HCT116 (cell line): ENCODE measurements around the gene PDIA2. TPM values are rescaled to one million over a fixed set of nuclear protein-coding genes. Genes with fewer than 3 reads are reported as not detected.

ENCODE experiments used
- ATAC-seq: fragments of 200-7000 bp; cut with Tn5 transposase; 2 replicates; pipeline ENCODE4 v1.9.1; 2020; ENCODE audit warnings: mild to moderate bottlenecking, moderate library complexity
- BruUV-seq: library from RNA; stranded (reverse); fragments of 400-500 nt; replicated peaks from 2 replicates; lab custom pipeline; 2021; lab: Mats Ljungman, UMichigan
- CTCF ChIA-PET: fragments of 300-600 bp; sonication (Branson Sonifier 250); formaldehyde crosslinking; loops from one replicate; lab custom pipeline; 2021; ENCODE audit warnings: antibody characterized with exemption; lab: Charles Lee
- POLR2A ChIA-PET: fragments of 300-600, 350-600 bp; sonication (Branson Sonifier 250); formaldehyde crosslinking; loops from one replicate; lab custom pipeline; 2021; ENCODE audit warnings: antibody characterized with exemption; lab: Charles Lee
- RAD21 ChIA-PET, 2 experiments: fragments of 300-600 bp; sonication (Branson Sonifier 250); formaldehyde crosslinking; loops; one replicate each; lab custom pipeline; 2023; ENCODE audit warnings: low total read pairs in 2 of 2; ENCODE audit not compliant: uncharacterized antibody in 2 of 2, unreplicated experiment in 2 of 2, low non-redundant PET in 1 of 2; lab: Charles Lee
- DNase-seq: peaks from one replicate; pipeline ENCODE4 v3.0.0-alpha.2; 2010; ENCODE audit warnings: low read depth, low spot score
- H2AFZ ChIP-seq: fragments of 200-600 bp; shearing (Covaris generic), sonication (generic); 2 replicates; pipeline ENCODE4 v1.6.1; 2017; ENCODE audit warnings: low read depth, mixed run types, mixed read lengths, antibody characterized with exemption, low read length; ENCODE audit not compliant: poor library complexity, severe bottlenecking
- H3K27ac ChIP-seq: 2 replicates; pipeline ENCODE4 v1.5.1; 2012; ENCODE audit warnings: low read depth, low read length
- H3K27me3 ChIP-seq: fragments of 200-600 bp; sonication (generic); 2 replicates; pipeline ENCODE4 v1.6.1; 2016; ENCODE audit warnings: mixed run types, low read length, mixed read lengths; ENCODE audit not compliant: insufficient read depth
- H3K36me3 ChIP-seq, 2 experiments: fragments of 200-500 bp in 1 of 2; fragments of 200-600 bp in 1 of 2; sonication (Bioruptor generic) in 1 of 2; sonication (generic) in 1 of 2; 2 replicates each; pipeline versions ENCODE4 v1.5.1 to v1.6.1; 2014 to 2016; ENCODE audit warnings: low read length in 2 of 2, inconsistent platforms in 1 of 2, mixed read lengths in 1 of 2, mixed run types in 1 of 2; ENCODE audit not compliant: insufficient read depth in 2 of 2, control insufficient read depth in 1 of 2
- H3K4me1 ChIP-seq, 2 experiments: fragments of 200-600 bp in 1 of 2; sonication (generic) in 1 of 2; 2 replicates each; pipeline versions ENCODE4 v1.5.1 to v1.6.1; 2012 to 2017; ENCODE audit warnings: low read length in 2 of 2, inconsistent platforms in 1 of 2, mild to moderate bottlenecking in 1 of 2, mixed read lengths in 1 of 2, mixed run types in 1 of 2, moderate library complexity in 1 of 2; ENCODE audit not compliant: insufficient read depth in 2 of 2, control insufficient read depth in 1 of 2
- H3K4me2 ChIP-seq: fragments of 200-600 bp; sonication (generic); 2 replicates; pipeline ENCODE4 v1.6.1; 2017; ENCODE audit warnings: mixed run types, low read length, mixed read lengths
- H3K4me3 ChIP-seq, 2 experiments: fragments of 200-600 bp in 1 of 2; sonication (generic) in 1 of 2; replicated peaks in 1 of 2; 2 replicates each; pipeline ENCODE4 v1.5.1; 2011 to 2016; ENCODE audit warnings: low read length in 2 of 2, control low read depth in 1 of 2, low read depth in 1 of 2, mild to moderate bottlenecking in 1 of 2, mixed read lengths in 1 of 2, mixed run types in 1 of 2
- H3K79me2 ChIP-seq: fragments of 200-600 bp; sonication (generic); 2 replicates; pipeline ENCODE4 v1.6.1; 2017; ENCODE audit warnings: mild to moderate bottlenecking, mixed run types, low read length, moderate library complexity, mixed read lengths; ENCODE audit not compliant: insufficient read depth
- H3K9ac ChIP-seq: fragments of 200-600 bp; sonication (generic); 2 replicates; pipeline ENCODE4 v1.6.1; 2016; ENCODE audit warnings: low read length, mixed read lengths
- H3K9me2 ChIP-seq: fragments of 200-600 bp; sonication (generic), shearing (Covaris generic); 2 replicates; pipeline ENCODE4 v1.6.1; 2017; ENCODE audit warnings: mixed run types, mild to moderate bottlenecking, moderate library complexity; ENCODE audit not compliant: insufficient read depth
- H3K9me3 ChIP-seq, 2 experiments: fragments of 200-500 bp in 1 of 2; fragments of 200-600 bp in 1 of 2; sonication (Bioruptor generic) in 1 of 2; sonication (generic) in 1 of 2; 2 replicates each; pipeline ENCODE4 v1.6.1; 2014 to 2017; ENCODE audit warnings: low read length in 2 of 2, mixed read lengths in 2 of 2, inconsistent platforms in 1 of 2, low read depth in 1 of 2, mild to moderate bottlenecking in 1 of 2, mixed run types in 1 of 2, moderate library complexity in 1 of 2; ENCODE audit not compliant: control insufficient read depth in 1 of 2, insufficient read depth in 1 of 2
- H4K20me1 ChIP-seq: fragments of 200-600 bp; sonication (generic), shearing (Covaris generic); 2 replicates; pipeline ENCODE4 v1.6.1; 2017; ENCODE audit warnings: mixed run types, mild to moderate bottlenecking, moderate library complexity; ENCODE audit not compliant: insufficient read depth
- ATF3 ChIP-seq: IDR thresholded peaks from 2 replicates; pipeline ENCODE4 v1.6.1; 2012
- CTCF ChIP-seq, 3 experiments: fragments of 200-600 bp in 1 of 3; sonication (generic) in 1 of 3; IDR thresholded peaks in 2 of 3; conservative IDR thresholded peaks in 1 of 3; 2 replicates each; pipeline ENCODE4 v1.5.1; 2012 to 2017; ENCODE audit warnings: low read depth in 2 of 3, low read length in 2 of 3, antibody characterized with exemption in 1 of 3, borderline replicate concordance in 1 of 3, control low read depth in 1 of 3, mild to moderate bottlenecking in 1 of 3, mixed read lengths in 1 of 3, mixed run types in 1 of 3, moderate library complexity in 1 of 3; ENCODE audit not compliant: insufficient read depth in 1 of 3
- EGR1 ChIP-seq: IDR thresholded peaks from 2 replicates; pipeline ENCODE4 v1.6.1; 2012; ENCODE audit warnings: low read depth
- ELF1 ChIP-seq: IDR thresholded peaks from 2 replicates; pipeline ENCODE4 v1.6.1; 2012; ENCODE audit warnings: low read depth, borderline replicate concordance
- FOSL1 ChIP-seq: IDR thresholded peaks from 2 replicates; pipeline ENCODE4 v1.6.1; 2012; ENCODE audit warnings: low read depth
- JUND ChIP-seq: IDR thresholded peaks from 2 replicates; pipeline ENCODE4 v1.6.1; 2012
- MAX ChIP-seq: IDR thresholded peaks from 2 replicates; pipeline ENCODE4 v1.6.1; 2012
- REST ChIP-seq: IDR thresholded peaks from 2 replicates; pipeline ENCODE4 v1.6.1; 2012; ENCODE audit warnings: low read depth
- SIN3A ChIP-seq: IDR thresholded peaks from 2 replicates; pipeline ENCODE4 v1.6.1; 2012; ENCODE audit warnings: low read depth
- SP1 ChIP-seq: IDR thresholded peaks from 2 replicates; pipeline ENCODE4 v1.6.1; 2012; ENCODE audit warnings: low read depth
- SRF ChIP-seq: IDR thresholded peaks from 2 replicates; pipeline ENCODE4 v1.6.1; 2012; ENCODE audit warnings: low read depth
- ZBTB33 ChIP-seq: IDR thresholded peaks from 2 replicates; pipeline ENCODE4 v1.6.1; 2011; ENCODE audit warnings: mild to moderate bottlenecking, low read length, moderate library complexity; ENCODE audit not compliant: insufficient replicate concordance; ENCODE audit errors: extremely low read depth
- ZFX ChIP-seq: fragments of 450-650 bp; IDR thresholded peaks from 2 replicates; pipeline ENCODE4 v1.6.1; 2017
- ZNF274 ChIP-seq: fragments of 200-500 bp; sonication (Bioruptor generic); IDR thresholded peaks from 2 replicates; pipeline ENCODE4 v1.6.1; 2014; ENCODE audit warnings: mild to moderate bottlenecking, low read depth, low read length, inconsistent platforms
- intact Hi-C: fragments of 100-400 bp; cut with micrococcal nuclease; formaldehyde crosslinking; loops from 2 replicates; pipeline ENCODE4 v1.10.0; 2022
- total RNA-seq: library from RNA; stranded (reverse); gene quantifications from one replicate; pipeline ENCODE4 v1.2.1, GENCODE V29; 2021; ENCODE audit not compliant: unreplicated experiment

PDIA2 gene
- total RNA-seq, 1 experiment from 2014 or later: 0.93 TPM

- RAD21 ChIA-PET: no interaction called here
- POLR2A ChIA-PET: no interaction called here
- Histone ChIP-seq H3K4me3 (no peak overlapping the region), H3K9me3 (no peaks in the 10 kb centered on the region), H3K9me2 (no peaks in the 10 kb centered on the region), H2AFZ (no peak overlapping the region), H3K27me3 (no peaks in the 10 kb centered on the region), H3K36me3 (no peaks in the 10 kb centered on the region; a peak in 1 of 4 replicates), H3K79me2 (no peaks in the 10 kb centered on the region), H4K20me1 (no peaks in the 10 kb centered on the region), H3K4me2 (no peak overlapping the region), H3K9ac (no peak overlapping the region), H3K27ac (no peak overlapping the region), H3K4me1 (no peaks in the 10 kb centered on the region)
- BruUV-seq: no TSS peak
- intact Hi-C loops: no loop called here
- no peak for ATAC-seq
- DNase-seq: no peak
- CTCF ChIA-PET: no interaction called here
- TF ChIP-seq ATF3 (no peak), ZBTB33 (no peak), SP1 (no peak), ZNF274 (no peak)
These were observed 18.3 kb downstream of the PDIA2 start for GRCh38 chr16:301235-301634.

- Histone ChIP-seq H3K79me2 (no peaks in the 10 kb centered on the region), H3K4me2 (no peak overlapping the region), H3K4me3 (no peak overlapping the region), H3K9ac (no peak overlapping the region), H3K9me2 (no peaks in the 10 kb centered on the region), H2AFZ (no peak overlapping the region), H3K27ac (no peak overlapping the region), H3K4me1 (no peaks in the 10 kb centered on the region), H4K20me1 (no peaks in the 10 kb centered on the region), H3K36me3 (no peaks in the 10 kb centered on the region; a peak in 1 of 4 replicates), H3K9me3 (no peaks in the 10 kb centered on the region), H3K27me3 (no peaks in the 10 kb centered on the region)
- ChIA-PET POLR2A (no interaction called here), RAD21 (no interaction called here), CTCF (no interaction called here)
- intact Hi-C loops: no loop called here
- TF ChIP-seq ZFX (no peak), CTCF (IDR thresholded peaks at IDR 0.05 in 2 of 3, conservative IDR thresholded peaks at IDR 0.05 in 1 of 3; ENCODE audit: borderline replicate concordance in 1 of 3, insufficient read depth in 1 of 3, low read depth in 2 of 3, low read length in 2 of 3) (no peak), ZNF274 (no peak), SRF (no peak), JUND (no peak), FOSL1 (no peak), EGR1 (no peak), SIN3A (no peak), ELF1 (no peak), MAX (no peak), REST (no peak)
- DNase-seq (no peak), ATAC-seq (no peak)
- BruUV-seq: no TSS peak
These were observed 19.0 kb downstream of the PDIA2 start for GRCh38 chr16:301950-302349.
